Effector CD8-positive, alpha-beta T cell (primary cell): ENCODE measurements around the gene CGGBP1.

ENCODE experiments used
- DNase-seq: peaks from one replicate; lab custom pipeline; 2025; lab: John Stamatoyannopoulos, UW
- total RNA-seq, 4 experiments: gene quantifications; one replicate each; lab custom pipeline; 2026; lab: John Stamatoyannopoulos, UW

The CGGBP1 gene
- total RNA-seq: 157 to 266 (median 195) reads per million in 4 experiments

GRCh38 chr3:88058581-88059379 is at the start of gene CGGBP1, which contains the start of gene ZNF654:
Gene CGGBP1 (minus strand): TSS chr3:88059005. CDS start chr3:88055976, 3,029 bp downstream.
Gene ZNF654 (plus strand): TSS chr3:88059255. CDS start chr3:88059320, 65 bp downstream.
- peak; percentile 97 for DNase-seq

GRCh38 chr3:88105325-88105724 is 46.5 kb upstream of the CGGBP1 start:
- DNase-seq: no peak

- DNase-seq: no peak
These were observed 42.3 kb upstream of the CGGBP1 start for GRCh38 chr3:88101142-88101541.

- DNase-seq: no peak
These were observed 34.5 kb upstream of the CGGBP1 start for GRCh38 chr3:88093266-88093665.

GRCh38 chr3:88092270-88092669 is 33.5 kb upstream of the CGGBP1 start:
- DNase-seq: no peak

- no peak for DNase-seq
These were observed 31.9 kb upstream of the CGGBP1 start for GRCh38 chr3:88090681-88091080.

- no peak for DNase-seq
These were observed 25.3 kb upstream of the CGGBP1 start for GRCh38 chr3:88084097-88084501.

- DNase-seq: no peak
These were observed 24.0 kb upstream of the CGGBP1 start for GRCh38 chr3:88082854-88083253.

GRCh38 chr3:88078932-88079331 is 20.1 kb upstream of the CGGBP1 start:
- no peak for DNase-seq

GRCh38 chr3:88076712-88077111 is 17.9 kb upstream of the CGGBP1 start:
- no peak for DNase-seq

- DNase-seq: no peak
These were observed 16.7 kb upstream of the CGGBP1 start for GRCh38 chr3:88075497-88075896.

- no peak for DNase-seq
These were observed 16.3 kb upstream of the CGGBP1 start for GRCh38 chr3:88075072-88075471.

- no peak for DNase-seq
These were observed 2.9 kb upstream of the CGGBP1 start for GRCh38 chr3:88061746-88062145.

GRCh38 chr3:88059380-88060170 is 770 bp upstream of the CGGBP1 start:
- DNase-seq: no peak

- no peak for DNase-seq
These were observed 562 bp downstream of the CGGBP1 start for GRCh38 chr3:88058306-88058580.

- no peak for DNase-seq
These were observed 1.0 kb downstream of the CGGBP1 start for GRCh38 chr3:88057630-88058305.

- DNase-seq: no peak
These were observed 12.0 kb downstream of the CGGBP1 start for GRCh38 chr3:88046766-88047165.

- no peak for DNase-seq
These were observed 14.4 kb downstream of the CGGBP1 start for GRCh38 chr3:88044411-88044810.

- DNase-seq: no peak
These were observed 17.8 kb downstream of the CGGBP1 start for GRCh38 chr3:88041005-88041404.

- no peak for DNase-seq
These were observed 18.3 kb downstream of the CGGBP1 start for GRCh38 chr3:88040529-88040928.

GRCh38 chr3:88038566-88038965 is 20.2 kb downstream of the CGGBP1 start:
- no peak for DNase-seq

GRCh38 chr3:88036221-88036620 is 22.6 kb downstream of the CGGBP1 start:
- DNase-seq: no peak
